Eye (tissue), 1 donor: ENCODE measurements around the gene DUS2.

Experiments used
- DNase-seq: peaks from one replicate; pipeline ENCODE4 v3.0.0-alpha.2; 2015

Gene DUS2

DNA sequence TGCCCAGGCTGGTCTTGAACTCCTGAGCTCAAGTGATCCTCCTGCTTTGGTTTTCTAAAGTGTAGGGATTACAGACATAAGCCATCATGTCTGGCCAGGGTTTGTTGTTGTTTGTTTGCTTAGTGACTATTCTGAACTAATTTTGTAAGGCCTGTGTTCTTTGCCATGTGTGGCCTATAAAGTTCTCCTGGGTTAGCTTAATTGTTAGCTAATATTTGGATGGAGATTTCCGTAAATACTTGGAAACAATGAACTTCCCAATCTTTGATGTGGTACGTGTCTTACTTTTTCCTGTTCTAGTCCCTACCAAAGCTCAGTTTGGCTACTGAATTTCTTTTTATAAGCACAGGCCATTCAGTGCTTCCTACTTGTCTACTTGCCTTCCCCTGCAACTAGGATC is 24.9 kb downstream of the DUS2 start:
- DNase-seq = no peak

DNA sequence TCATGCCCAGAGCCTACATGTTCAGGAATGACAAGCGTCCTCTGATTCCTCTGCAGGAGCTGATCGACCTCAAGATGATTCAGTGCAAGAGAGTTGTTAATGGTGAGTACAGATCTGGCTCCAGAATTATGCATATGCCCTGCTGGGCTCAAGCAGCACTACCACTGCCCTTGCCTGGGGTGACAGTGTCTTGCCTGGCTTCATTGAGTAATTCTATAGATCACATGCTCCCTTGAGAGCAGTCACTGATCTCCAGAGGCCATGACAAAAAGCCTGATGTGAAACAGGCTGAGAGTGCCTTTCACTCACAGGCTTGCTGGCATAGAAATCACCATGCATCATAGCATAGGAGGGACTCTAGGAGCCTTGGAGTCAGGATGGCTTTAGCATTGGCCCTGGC is 26.4 kb downstream of the DUS2 start:
- no peak for DNase-seq

DNA sequence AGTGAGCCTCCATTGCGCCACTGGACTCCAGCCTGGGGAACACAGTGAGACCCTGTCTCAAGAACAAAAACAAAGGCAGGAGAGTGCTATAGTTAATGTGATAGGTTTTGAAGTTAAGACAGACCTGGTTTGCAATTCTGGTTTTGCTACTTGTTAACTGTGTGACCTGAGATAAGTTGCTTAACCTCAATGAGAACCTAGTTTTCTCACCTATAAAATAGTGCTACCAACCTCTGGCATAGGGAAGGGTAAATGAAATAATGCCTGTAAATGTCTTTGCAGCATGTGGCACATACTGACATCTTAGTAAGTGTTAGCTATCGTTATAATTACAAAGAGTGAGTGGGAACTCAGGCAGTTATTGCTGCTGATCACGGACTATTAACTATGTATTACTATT is 32.3 kb downstream of the DUS2 start:
- no peak for DNase-seq

DNA sequence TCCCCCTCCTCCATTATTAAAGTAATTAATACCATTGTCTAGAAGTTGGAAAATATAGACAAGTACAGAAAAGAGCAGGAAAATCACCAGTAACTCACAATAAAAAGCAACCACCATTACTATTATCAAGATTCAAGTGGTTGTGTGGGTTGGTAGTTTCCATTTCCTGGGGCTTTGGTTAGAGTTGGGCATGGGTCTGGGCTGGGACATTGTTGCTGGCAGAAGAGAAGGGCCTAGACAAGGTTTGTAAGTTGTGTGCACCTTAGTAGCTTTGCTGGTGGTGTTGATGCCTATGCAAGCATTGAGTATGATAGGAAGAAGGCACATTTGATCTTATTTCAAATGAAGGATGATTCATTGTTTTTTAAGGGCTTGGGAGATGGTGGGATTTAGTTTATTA is 36.7 kb downstream of the DUS2 start:
- DNase-seq = no peak

DNA sequence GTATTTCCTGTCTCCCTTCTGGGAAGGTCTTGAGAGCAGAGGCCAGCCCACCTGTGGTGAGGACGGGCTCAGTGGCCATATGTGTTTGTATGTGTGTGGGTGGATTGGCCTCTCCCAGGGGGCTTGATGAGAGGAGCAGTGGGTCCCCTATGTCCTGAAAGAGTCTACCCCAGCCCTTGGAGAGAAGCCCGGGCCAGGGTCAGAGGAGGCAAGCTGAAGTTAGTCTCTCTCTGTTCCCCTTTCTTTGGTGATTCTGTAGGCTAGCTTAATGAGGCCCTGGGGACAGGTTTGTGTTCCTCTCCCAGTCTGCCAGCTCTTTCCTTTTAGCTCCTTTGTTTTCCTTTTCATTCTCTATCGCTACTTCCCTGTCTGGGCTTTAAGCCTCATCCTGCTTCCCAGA is 38.3 kb downstream of the DUS2 start:
- no peak for DNase-seq

DNA sequence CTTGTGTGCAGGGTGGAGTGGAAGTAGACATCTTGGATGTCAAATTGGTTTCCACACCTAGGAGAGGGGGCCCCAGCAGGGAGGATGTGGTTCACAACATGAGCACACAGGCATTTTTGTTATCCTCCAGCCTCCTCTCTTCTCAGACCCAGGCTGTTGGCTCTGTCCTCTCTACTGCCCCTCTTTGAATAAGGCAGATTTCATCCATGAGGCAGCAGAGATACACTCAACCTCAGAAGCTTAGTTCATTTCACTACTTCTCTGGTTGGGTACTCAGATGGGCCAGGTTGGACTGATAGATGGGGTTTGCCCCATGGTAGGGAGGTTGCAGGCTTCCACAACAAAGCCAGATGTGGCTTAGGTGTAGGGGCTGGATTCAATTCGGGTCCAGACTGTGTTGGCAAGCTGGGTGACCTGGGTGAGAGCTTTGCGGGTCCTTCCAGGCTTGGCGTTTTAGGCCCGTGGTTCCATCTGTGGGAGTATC is 39.9 kb downstream of the DUS2 start:
- no peak for DNase-seq

DNA sequence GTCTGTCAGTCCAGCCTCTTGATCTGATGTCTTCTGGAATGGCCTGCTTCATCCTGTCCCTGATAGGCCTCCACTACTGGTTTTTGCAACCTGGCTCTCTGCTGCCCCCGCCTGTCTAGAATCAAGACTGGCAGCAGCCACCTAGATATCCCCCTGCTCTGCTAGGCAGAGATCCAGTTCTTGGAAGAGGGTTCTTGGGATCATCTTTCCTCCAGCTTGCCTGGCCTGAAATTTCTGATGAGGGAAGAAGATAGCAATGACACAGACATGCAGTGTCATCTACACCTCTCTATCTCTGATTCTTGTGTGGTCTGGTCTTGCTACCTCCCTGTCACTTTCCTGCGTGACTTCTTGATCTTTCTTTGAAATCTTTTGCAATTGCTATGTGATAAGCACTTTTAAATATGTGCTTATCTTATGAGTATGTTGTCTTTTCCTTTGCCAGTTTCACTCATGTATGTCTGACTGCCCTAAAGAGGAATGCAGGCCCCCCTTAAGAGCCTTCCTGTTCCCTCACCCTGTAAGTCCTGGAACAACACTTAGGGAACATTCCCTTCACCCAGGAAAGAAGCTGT is 41.8 kb downstream of the DUS2 start:
- peak; percentile 70 for DNase-seq

DNA sequence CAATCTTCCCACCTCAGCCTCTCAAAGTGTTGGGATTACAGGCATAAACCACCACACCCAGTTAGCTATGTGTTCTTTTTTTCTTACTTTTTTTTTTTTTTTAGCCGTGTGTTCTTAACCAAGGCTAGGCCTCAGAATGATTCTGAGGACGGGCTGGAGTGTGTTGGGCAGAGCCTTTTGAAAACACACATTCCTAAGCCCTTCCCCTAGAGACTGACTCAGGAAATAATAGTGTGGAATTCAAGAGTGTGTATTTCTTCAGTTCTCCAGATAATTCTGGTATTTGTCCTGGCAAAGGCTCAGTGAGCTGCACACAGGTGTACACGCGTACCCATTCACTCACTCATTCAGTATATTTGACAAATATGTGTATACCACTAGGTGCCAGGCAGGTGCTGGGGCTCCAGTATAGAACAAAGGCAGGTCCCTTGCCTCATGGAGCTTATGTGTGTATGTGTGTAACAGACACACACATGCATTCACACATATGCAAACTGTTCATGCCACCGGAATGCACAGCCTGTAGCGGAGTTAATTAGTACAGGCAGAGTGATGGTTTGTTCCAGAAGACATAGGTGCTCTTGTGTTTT is 42.7 kb downstream of the DUS2 start:
- DNase-seq = no peak

DNA sequence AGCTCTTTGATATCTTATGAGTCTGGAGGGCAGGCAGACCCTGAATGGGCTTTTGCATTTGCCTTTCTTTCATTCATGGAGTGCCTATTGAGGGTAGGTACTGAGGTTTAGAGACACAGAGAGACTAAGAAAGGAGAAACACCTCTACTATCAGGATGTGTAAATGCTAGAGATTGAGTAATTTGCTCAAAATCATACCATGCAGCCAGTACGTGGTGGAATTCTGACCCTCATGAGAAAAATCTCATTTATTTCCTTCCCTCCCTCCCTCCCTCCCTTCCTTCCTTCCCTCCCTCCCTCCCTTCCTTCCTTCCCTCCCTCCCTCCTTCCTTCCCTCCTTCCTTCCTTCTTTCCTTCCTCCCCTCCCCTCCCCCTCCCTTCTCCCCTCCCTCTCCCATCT is 43.7 kb downstream of the DUS2 start:
- DNase-seq = no peak

DNA sequence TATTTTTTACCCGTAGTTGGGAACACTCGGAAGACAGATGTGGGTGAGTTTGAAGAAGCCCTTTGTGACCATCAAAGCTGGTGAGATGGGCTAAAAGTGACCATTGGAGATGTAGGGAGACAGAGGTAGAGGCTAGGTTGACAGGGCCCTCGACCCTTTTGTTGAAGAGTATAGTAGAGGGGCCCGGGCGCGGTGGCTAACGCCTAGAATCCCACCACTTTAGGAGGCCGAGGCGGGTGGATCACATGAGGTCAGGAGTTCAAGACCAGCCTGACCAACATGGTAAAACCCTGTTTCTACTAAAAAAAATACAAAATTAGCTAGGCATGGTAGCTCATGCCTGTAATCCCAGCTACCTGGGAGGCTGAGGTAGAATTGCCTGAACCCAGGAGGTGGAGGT is 45.8 kb downstream of the DUS2 start:
- no peak for DNase-seq

DNA sequence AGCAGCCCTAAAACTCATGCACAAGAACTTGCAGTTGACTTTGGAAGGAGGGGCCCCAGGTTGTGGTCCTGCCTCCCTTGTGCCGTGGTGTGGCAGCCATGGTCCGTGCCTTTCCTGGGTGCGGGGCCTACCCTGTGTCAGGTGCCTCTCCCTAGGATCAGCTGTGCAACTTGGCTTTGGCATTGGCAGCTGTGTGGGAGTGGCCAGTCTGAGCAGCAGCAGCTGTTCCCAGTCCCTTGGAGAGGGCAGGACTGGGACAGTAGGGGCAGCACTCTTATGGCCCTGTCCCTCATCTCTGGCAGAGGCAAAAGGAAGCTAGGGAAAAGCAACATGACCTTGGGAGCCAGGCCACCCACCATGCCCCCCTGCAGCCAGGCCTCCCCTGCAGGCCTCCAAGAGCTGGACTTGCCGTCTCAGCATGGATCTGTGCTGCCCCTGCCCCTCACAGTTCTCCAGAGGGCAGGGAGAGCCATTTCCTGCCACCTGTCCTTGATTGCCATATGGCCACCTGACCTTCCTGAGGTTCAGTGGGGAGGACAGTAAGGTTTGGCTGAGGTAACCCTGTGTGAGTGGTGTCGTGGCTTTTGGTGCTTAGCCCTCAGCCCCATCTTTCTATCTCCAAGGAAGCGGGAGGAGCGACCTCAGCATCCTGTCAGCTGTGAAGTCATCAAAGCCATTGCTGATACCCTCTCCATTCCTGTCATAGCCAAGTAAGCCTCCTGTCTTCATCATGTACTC is 46.6 kb downstream of the DUS2 start:
- DNase-seq = peak; percentile 50

DNA sequence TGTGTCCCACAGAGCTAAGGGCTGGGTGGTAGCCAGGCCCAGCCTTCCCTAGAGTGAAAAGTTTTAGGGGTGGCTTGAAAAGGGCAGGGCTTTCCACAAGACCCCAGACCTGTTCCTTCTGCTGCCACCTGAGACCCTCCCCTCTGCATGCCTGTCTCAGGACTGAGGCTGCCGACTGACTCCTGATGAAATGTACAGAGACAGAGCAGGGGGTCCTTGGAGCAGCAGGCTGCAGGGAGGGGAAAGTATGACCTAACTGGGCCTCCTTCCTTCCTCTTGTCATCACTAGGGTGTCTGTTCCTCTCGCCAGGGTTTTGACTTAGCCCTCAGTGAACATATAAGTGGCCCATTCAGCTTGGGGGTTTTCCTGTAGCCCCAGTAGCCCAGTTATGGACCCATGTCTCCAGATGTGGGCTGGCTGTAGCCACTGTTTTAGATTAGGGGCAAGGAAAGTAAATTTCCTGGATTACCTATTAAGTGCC is 47.2 kb downstream of the DUS2 start:
- DNase-seq = no peak

DNA sequence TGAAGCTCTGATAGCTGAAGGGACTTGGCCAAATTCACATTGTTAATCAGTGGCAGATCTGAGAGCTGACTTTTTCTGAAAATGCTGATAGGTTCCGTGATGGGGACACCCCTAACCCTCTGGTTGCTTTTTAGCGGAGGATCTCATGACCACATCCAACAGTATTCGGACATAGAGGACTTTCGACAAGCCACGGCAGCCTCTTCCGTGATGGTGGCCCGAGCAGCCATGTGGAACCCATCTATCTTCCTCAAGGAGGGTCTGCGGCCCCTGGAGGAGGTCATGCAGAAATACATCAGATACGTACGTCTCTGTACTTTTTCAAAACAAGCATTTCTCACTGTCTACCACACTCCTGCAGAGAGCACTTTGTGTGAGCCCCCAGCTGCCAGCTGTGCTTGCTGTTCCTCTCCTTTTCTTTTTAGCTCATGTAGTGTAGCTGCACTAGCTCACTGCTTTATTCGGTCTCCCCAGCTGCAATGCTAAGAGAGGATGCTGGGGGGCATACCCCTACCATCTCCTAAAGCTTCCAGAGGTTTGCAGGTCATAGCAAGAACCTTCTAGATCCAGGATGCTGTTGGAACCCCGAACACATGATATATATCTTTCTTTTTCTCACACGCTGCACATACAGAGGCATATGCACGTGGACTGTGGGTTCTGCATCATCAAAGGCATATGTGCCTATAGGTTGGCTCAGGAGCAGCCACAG is 47.9 kb downstream of the DUS2 start:
- DNase-seq = no peak

DNA sequence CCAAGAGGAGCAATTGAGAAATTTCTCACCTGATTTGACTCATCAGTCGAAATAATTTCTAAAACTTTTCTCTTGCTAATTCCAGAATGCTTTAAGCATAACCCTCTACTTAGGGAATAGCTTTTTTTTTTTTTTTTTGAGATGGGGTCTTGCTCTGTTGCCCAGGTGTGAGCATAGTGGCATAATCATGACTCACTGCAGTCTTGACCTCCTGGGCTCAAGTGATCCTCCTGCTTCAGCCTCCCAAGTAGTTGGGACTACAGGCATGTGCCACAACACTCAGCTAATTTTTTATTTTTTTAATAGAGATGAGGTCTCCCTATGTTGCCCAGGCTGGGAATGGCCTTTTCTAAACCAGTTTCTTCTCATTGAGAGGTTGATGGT is 48.4 kb downstream of the DUS2 start:
- no peak for DNase-seq

DNA sequence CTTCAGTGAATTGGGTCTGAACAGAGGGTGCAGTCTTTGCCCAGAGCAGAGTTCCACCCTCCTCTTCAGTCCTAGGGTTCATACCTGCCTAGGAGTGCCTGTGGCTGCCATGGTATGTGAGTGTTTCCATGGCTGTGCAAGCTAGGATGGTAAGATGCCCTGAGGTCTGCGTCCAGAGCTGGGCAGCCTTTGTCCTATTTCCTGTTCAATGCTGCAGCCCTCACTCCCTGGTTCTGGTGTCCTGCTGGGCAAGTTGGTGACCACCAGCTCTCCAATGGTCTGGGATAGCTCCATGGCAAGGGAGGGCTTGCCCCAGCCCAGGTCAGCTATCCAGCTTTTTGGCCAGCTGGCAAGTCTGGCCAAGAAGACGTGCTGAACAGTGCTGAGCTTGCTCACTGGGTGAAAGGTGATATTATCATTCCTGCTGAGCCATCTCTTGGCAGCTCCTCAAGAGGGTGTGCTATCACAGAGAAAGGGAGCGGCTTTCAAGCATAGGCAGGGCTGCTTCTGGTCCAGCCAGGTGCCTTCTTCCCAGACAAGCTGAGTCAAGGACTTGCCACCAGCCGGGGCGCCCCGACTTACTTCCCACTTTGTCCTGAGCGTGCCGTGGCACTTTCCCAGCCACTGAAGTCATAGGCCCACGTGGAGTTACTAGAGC is 49.1 kb downstream of the DUS2 start:
- DNase-seq = no peak

DNA sequence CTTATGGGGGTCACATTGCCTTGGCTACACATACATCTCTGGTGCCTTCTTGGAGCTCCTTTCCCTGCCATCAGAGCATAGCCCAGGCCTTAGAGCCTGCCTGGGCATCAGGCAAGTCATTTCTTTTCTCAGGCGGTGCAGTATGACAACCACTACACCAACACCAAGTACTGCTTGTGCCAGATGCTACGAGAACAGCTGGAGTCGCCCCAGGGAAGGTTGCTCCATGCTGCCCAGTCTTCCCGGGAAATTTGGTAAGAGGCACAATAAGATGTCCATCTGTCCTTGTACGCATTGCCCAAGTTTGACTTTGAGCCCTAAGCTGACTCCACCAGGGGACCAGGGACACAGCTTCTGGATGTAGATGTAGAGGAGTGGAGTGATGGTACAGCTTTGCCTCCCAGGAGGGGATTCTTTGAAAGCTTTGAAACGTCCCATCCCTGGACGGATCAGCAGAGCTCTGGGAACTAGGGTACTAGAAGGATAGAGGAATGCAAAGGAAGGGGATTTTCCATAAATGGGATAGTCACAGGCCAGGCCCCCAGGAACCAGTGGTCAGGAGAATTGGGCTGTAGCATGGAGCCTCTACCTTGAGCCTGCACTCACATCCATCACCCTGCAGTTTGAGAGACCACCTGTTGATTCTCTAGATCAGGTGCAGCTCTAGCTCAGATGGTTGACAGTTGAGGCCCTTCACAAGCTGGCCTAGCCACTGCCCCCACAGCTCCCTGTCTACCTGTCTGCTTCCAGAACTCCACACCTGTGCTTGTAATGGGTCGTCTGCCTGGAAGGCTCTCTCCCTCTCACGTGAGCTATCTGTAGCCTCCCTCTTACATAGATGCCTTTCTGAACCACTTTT is 51.0 kb downstream of the DUS2 start:
- no peak for DNase-seq

DNA sequence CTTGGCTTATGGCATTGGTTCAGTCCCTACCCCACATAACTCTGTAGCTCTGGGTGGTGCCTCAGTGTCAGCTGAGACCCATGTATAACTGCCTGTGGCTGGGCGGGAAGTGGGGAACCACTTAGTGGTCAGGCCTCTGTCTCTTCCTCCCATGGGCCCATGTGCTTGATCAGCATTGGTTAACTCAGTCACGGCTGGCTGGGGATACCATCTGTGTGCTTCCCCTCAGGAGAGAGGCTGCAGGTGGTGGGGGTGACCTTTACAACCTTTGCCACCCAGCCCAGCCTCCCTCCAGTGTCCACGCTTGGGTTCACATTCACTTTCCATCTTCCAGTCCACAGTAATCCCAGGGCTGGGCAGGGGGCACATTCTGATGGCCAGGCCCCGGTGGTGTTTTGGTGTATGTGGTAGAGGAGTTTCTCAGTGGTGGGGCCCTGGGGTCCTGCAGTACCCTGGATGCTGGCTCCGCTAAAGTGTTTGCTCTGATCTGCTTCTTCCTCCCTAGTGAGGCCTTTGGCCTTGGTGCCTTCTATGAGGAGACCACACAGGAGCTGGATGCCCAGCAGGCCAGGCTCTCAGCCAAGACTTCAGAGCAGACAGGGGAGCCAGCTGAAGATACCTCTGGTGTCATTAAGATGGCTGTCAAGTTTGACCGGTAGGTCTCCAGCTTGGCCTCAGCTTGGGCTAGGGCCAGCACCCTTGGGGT is 51.9 kb downstream of the DUS2 start:
- DNase-seq = no peak

DNA sequence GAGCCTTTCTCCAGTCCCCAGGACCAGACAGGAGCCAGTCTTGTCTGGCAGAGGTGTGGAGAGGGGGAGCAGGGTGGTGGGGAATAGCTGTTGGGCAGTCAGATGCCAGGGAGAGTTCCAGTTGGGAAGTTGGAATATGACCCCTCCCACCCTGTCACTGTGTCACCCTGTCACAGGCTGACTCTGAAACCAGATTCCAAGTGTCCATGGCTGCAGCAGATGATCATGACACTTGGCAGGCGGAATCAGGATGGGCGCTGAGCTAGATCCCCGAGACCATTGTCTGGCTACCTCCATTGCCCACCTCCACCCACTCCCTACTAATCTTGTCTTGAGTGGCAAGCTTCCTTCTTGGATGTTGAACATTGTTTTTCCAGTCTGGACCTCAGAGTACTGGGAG is 52.9 kb downstream of the DUS2 start:
- no peak for DNase-seq

DNA sequence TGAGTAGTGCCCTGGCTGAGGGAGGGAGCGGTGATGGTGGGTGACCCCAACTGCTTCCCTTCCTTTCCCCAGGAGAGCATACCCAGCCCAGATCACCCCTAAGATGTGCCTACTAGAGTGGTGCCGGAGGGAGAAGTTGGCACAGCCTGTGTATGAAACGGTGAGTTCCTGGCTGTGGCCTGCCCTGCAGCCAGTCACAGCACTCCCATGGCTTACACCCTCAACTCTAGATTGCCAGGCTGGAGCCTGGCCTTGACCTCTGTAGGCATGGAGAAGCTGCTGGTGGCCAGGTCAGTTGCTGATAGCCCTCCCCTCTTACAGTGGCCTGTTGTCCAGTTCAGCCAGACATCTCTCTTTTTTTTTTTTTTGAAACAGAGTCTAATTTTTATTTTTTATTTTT is 53.5 kb downstream of the DUS2 start:
- no peak for DNase-seq

DNA sequence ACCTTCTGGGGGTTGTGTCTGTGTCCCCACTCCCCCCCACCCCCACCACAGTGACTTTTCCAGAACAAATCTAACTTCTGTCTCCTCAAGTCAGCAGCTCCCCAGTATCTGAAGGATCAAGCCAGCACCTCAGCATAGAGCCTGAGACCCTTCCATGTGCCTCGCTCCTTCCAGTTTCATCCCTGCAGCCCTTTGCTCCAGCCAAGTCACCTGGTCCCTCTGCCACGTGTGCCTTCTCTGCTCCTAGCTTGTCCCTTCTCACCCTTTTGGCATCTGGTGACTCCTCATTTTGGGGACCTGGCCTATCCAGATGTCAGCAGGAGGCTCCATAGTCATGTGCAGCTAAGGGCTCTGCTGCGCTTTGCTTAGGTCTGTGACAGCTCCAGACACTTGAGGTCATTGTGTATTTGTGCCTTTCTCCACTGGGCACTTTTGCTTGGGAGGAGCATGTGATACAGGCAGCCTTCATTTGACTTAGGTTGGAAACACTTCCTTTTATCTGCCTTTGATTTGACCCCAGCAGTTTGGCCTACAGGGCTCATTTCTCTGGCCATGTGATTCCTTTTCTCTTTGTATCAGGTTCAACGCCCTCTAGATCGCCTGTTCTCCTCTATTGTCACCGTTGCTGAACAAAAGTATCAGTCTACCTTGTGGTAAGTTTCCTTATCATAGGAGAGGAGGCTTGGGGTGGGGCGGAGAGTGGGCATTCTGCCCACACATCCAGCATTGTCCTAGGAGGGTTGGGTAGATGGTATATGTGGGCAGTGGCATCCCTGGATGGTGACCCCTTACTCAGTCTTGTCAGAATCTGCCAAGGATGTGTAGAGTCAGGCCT is 55.0 kb downstream of the DUS2 start:
- no peak for DNase-seq
